SK-N-SH (cell line): ENCODE data around the gene TTC39A. TPM values are rescaled to one million over a fixed set of nuclear protein-coding genes. Genes with fewer than 3 reads are reported as not detected.

ENCODE experiments used
- CTCF ChIA-PET: fragments of 300-600, 350-600 bp; formaldehyde crosslinking; extraction: SDS; loops from one replicate; lab custom pipeline; 2021; lab: Yijun Ruan, JAX
- POLR2A ChIA-PET: fragments of 350-600 bp; sonication (Branson Sonifier 250); formaldehyde crosslinking; extraction: SDS; loops from one replicate; lab custom pipeline; 2020; ENCODE audit warnings: antibody characterized with exemption, inconsistent platforms; lab: Yijun Ruan, JAX
- DNase-seq: peaks from one replicate; pipeline ENCODE4 v3.0.0; 2012
- H2AFZ ChIP-seq: fragments of 200-600 bp; sonication (generic); 2 replicates; pipeline ENCODE4 v1.8.1; 2016; ENCODE audit warnings: antibody characterized with exemption, mild to moderate bottlenecking, low read depth
- H3F3A ChIP-seq: fragments of 200-600 bp; sonication (generic); replicated peaks from 2 replicates; pipeline ENCODE3; 2016; ENCODE audit warnings: antibody characterized with exemption, mild to moderate bottlenecking; ENCODE audit not compliant: insufficient read depth
- H3K27ac ChIP-seq, 2 experiments: fragments of 200-500 bp in 1 of 2; fragments of 200-600 bp in 1 of 2; sonication (Bioruptor generic) in 1 of 2; sonication (generic), shearing (Covaris generic) in 1 of 2; 2 replicates each; pipeline versions ENCODE4 v1.5.1 to v1.6.1; 2014 to 2016; ENCODE audit warnings: low read depth in 2 of 2, inconsistent platforms in 1 of 2, low read length in 1 of 2, mild to moderate bottlenecking in 1 of 2, mixed read lengths in 1 of 2
- H3K27me3 ChIP-seq: fragments of 200-600 bp; sonication (generic), shearing (Covaris generic); 2 replicates; pipeline ENCODE4 v1.6.1; 2016; ENCODE audit warnings: mixed run types; ENCODE audit not compliant: insufficient read depth
- H3K36me3 ChIP-seq, 2 experiments: fragments of 200-500 bp in 1 of 2; fragments of 200-600 bp in 1 of 2; sonication (Bioruptor generic) in 1 of 2; sonication (generic) in 1 of 2; replicated peaks in 1 of 2; 2 replicates each; pipeline versions ENCODE3 to v1.5.1; 2014 to 2016; ENCODE audit warnings: low read length in 1 of 2, mild to moderate bottlenecking in 1 of 2; ENCODE audit not compliant: insufficient read depth in 2 of 2, control insufficient read depth in 1 of 2
- H3K4me1 ChIP-seq, 2 experiments: fragments of 200-500 bp in 1 of 2; fragments of 200-600 bp in 1 of 2; sonication (Bioruptor generic) in 1 of 2; sonication (generic), shearing (Covaris generic) in 1 of 2; 2 replicates each; pipeline versions ENCODE4 v1.5.1 to v1.6.1; 2014 to 2016; ENCODE audit warnings: low read depth in 1 of 2, low read length in 1 of 2, mixed run types in 1 of 2; ENCODE audit not compliant: insufficient read depth in 2 of 2, control insufficient read depth in 1 of 2
- H3K4me2 ChIP-seq: fragments of 200-600 bp; sonication (generic), shearing (Covaris generic); 2 replicates; pipeline ENCODE4 v1.6.1; 2017; ENCODE audit warnings: mixed run types
- H3K4me3 ChIP-seq, 2 experiments: fragments of 200-500 bp in 1 of 2; fragments of 200-600 bp in 1 of 2; sonication (Bioruptor generic) in 1 of 2; sonication (generic), shearing (Covaris generic) in 1 of 2; 2 replicates each; pipeline versions ENCODE4 v1.5.1 to v1.8.1; 2014 to 2016; ENCODE audit warnings: low read depth in 2 of 2, inconsistent platforms in 1 of 2, low read length in 1 of 2, mild to moderate bottlenecking in 1 of 2, mixed read lengths in 1 of 2, moderate library complexity in 1 of 2
- H3K79me2 ChIP-seq: fragments of 200-600 bp; sonication (generic); 2 replicates; pipeline ENCODE4 v1.8.1; 2017; ENCODE audit warnings: mild to moderate bottlenecking; ENCODE audit not compliant: insufficient read depth
- H3K9ac ChIP-seq: fragments of 200-600 bp; sonication (generic); 2 replicates; pipeline ENCODE4 v1.6.1; 2017; ENCODE audit warnings: mixed run types
- H3K9me2 ChIP-seq: fragments of 200-600 bp; sonication (generic); 2 replicates; pipeline ENCODE4 v1.6.1; 2017; ENCODE audit warnings: mixed run types
- H3K9me3 ChIP-seq: fragments of 200-600 bp; sonication (generic); 2 replicates; pipeline ENCODE4 v1.6.1; 2017; ENCODE audit warnings: mixed run types, mild to moderate bottlenecking, moderate library complexity
- H4K20me1 ChIP-seq: fragments of 200-600 bp; sonication (generic); 2 replicates; pipeline ENCODE4 v1.6.1; 2017; ENCODE audit warnings: mild to moderate bottlenecking, mixed run types; ENCODE audit not compliant: insufficient read depth
- FOSL2 ChIP-seq: IDR thresholded peaks from 2 replicates; pipeline ENCODE4 v1.4.0; 2012; ENCODE audit warnings: low read depth, mild to moderate bottlenecking, moderate library complexity, borderline replicate concordance
- JUND ChIP-seq: IDR thresholded peaks from 2 replicates; pipeline ENCODE4 v1.4.0; 2012
- MEF2A ChIP-seq: IDR thresholded peaks from 2 replicates; pipeline ENCODE4 v1.4.0; 2012; ENCODE audit warnings: low read depth, borderline replicate concordance
- NRF1 ChIP-seq: IDR thresholded peaks from 2 replicates; pipeline ENCODE4 v1.6.1; 2012; ENCODE audit warnings: low read depth, mild to moderate bottlenecking, low read length
- POLR2AphosphoS5 ChIP-seq: IDR thresholded peaks from 2 replicates; pipeline ENCODE4 v1.6.1; 2012; ENCODE audit warnings: low read depth, low read length
- RCOR1 ChIP-seq: fragments of 150-350 bp; IDR thresholded peaks from 2 replicates; pipeline ENCODE4 v1.6.1; 2017; ENCODE audit warnings: antibody characterized with exemption, low read length
- RFX5 ChIP-seq: IDR thresholded peaks from 2 replicates; pipeline ENCODE4 v1.6.1; 2012; ENCODE audit warnings: mild to moderate bottlenecking, improper control_type of control experiment, low read length
- SMC3 ChIP-seq: IDR thresholded peaks from 2 replicates; pipeline ENCODE4 v1.6.1; 2012; ENCODE audit warnings: low read depth, low read length, improper control_type of control experiment
- TCF12 ChIP-seq: IDR thresholded peaks from 2 replicates; pipeline ENCODE4 v1.4.0; 2012
- WGBS: methylation state at CpG from one replicate; pipeline ENCODE4 v1.1.6; 2017; ENCODE audit warnings: low lambda C conversion rate; 5-methylcytosine and 5-hydroxymethylcytosine counted together
- polyA plus RNA-seq, 3 experiments: library from polyadenylated mRNA; depleted of rRNA; stranded (reverse); fragments of >200 nt; gene quantifications; 2 replicates each; pipeline ENCODE4 v1.2.3, GENCODE V29; 2012
- TF ChIP-seq, protein P1 (sequence below): IDR thresholded peaks from 2 replicates; pipeline ENCODE4 v1.4.0; 2012; ENCODE audit warnings: low read depth
- TF ChIP-seq, protein P2 (sequence below): fragments of 150-350 bp; IDR thresholded peaks from 2 replicates; pipeline ENCODE4 v1.6.1; 2017; ENCODE audit warnings: antibody characterized with exemption, low read length, low read depth, borderline replicate concordance
- TF ChIP-seq, protein P3 (sequence below): IDR thresholded peaks from 2 replicates; pipeline ENCODE4 v1.6.1; 2012; ENCODE audit warnings: mild to moderate bottlenecking, low read depth, low read length, moderate library complexity

TTC39A gene
- polyA plus RNA-seq, 1 of the 3 experiments (the other 2 are of a cell fraction), result 0.97 TPM

DNA sequence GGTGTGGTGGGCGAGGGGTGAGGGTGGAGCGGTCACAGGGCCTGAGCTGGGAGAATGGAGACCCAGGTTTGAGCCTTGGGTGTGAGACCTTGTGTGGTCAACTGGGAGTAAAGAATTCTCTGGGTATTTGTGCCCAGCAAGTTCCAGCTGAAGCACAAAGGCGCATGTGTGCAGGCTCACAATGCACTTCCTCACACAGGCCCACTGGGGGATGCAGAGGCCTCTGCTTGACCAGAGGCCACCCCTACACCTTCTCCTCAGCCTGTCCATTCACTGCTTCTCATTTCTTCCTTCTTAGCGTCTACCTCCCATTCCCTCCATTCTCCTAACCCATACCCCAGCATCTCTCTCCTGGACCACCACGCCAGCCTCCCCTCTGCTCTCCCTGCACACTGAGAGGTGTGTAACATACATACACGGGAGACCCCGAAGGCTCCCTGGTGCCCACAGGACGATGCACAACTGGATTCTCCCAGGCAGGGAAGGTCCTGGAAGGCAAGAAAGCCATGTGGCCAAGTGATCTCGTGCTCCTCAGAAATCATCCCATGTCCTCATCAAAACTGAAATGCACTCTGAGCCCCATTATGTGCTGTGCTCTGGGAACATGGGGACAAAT lies 12.3 kb upstream of the TTC39A start:
- POLR2A ChIA-PET, result no interaction called here
- DNase-seq, result no peak
- TF ChIP-seq JUND, result no peak
- TF ChIP-seq RCOR1, result no peak
- TF ChIP-seq, protein P1, sequence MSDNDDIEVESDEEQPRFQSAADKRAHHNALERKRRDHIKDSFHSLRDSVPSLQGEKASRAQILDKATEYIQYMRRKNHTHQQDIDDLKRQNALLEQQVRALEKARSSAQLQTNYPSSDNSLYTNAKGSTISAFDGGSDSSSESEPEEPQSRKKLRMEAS, result no peak
- TF ChIP-seq, protein P2, sequence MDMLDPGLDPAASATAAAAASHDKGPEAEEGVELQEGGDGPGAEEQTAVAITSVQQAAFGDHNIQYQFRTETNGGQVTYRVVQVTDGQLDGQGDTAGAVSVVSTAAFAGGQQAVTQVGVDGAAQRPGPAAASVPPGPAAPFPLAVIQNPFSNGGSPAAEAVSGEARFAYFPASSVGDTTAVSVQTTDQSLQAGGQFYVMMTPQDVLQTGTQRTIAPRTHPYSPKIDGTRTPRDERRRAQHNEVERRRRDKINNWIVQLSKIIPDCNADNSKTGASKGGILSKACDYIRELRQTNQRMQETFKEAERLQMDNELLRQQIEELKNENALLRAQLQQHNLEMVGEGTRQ, result no peak
- no peak for TF ChIP-seq TCF12
- TF ChIP-seq, protein P3, sequence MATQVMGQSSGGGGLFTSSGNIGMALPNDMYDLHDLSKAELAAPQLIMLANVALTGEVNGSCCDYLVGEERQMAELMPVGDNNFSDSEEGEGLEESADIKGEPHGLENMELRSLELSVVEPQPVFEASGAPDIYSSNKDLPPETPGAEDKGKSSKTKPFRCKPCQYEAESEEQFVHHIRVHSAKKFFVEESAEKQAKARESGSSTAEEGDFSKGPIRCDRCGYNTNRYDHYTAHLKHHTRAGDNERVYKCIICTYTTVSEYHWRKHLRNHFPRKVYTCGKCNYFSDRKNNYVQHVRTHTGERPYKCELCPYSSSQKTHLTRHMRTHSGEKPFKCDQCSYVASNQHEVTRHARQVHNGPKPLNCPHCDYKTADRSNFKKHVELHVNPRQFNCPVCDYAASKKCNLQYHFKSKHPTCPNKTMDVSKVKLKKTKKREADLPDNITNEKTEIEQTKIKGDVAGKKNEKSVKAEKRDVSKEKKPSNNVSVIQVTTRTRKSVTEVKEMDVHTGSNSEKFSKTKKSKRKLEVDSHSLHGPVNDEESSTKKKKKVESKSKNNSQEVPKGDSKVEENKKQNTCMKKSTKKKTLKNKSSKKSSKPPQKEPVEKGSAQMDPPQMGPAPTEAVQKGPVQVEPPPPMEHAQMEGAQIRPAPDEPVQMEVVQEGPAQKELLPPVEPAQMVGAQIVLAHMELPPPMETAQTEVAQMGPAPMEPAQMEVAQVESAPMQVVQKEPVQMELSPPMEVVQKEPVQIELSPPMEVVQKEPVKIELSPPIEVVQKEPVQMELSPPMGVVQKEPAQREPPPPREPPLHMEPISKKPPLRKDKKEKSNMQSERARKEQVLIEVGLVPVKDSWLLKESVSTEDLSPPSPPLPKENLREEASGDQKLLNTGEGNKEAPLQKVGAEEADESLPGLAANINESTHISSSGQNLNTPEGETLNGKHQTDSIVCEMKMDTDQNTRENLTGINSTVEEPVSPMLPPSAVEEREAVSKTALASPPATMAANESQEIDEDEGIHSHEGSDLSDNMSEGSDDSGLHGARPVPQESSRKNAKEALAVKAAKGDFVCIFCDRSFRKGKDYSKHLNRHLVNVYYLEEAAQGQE, result no peak
- no peak for TF ChIP-seq POLR2AphosphoS5
- no peak for TF ChIP-seq MEF2A
- TF ChIP-seq NRF1, result no peak
- no peak for TF ChIP-seq FOSL2
- H4K20me1 ChIP-seq, result no peaks in the 10 kb centered on the region
- no peaks in the 10 kb centered on the region for H3K79me2 ChIP-seq
- H3K9ac ChIP-seq, result no peak overlapping the region
- no peak overlapping the region for H2AFZ ChIP-seq
- H3K4me2 ChIP-seq, result no peak overlapping the region
- H3F3A ChIP-seq, result peaks cover 8% of the 10 kb centered on the region
- no peaks in the 10 kb centered on the region for H3K36me3 ChIP-seq
- H3K27ac ChIP-seq, result no peak overlapping the region
- 88% methylated on average over 9 of the region's 9 CpGs for WGBS
- no peak overlapping the region for H3K4me3 ChIP-seq
- H3K9me2 ChIP-seq, result no peaks in the 10 kb centered on the region
- no peaks in the 10 kb centered on the region for H3K27me3 ChIP-seq
- CTCF ChIA-PET, result no interaction called here
- no peaks in the 10 kb centered on the region for H3K9me3 ChIP-seq
- H3K4me1 ChIP-seq, result peaks cover 0 to 6% of the 10 kb centered on the region in 2 experiments; a peak in 1 of 4 replicates

DNA sequence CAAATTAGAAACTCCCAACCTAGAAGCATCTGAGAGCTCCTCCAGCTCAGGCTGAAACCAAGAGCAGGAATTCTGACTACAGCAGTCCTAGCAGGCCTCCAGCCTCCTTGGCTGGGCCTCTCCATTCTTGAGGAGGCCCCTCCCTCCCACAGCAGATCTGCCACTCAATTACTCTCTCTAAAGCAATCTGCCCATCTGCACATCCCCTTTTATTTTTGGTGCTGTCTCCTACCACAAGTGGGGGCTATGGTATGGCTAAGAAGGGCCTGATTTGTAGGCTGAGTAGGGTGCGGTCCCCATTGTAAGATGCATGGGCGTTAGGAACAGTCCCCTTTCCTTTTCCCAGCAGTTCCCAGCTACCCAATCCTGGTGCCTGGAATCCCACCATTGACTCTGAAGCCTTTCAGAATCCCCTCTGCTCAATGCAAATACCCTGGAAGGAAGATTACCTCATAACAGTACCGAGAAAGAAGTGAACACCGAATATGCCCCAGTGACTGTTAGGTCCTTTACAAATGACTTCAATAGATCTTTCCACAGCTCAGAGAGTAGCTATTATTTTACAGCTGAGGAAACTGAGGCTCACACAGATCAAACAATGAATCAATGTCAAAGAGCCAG lies 11.6 kb upstream of the TTC39A start:
- POLR2A ChIA-PET, result no interaction called here
- TF ChIP-seq RFX5 (no peak), SMC3 (no peak)
- TF ChIP-seq, all 33 proteins: peak for 0
- H3K27ac ChIP-seq, result no peak overlapping the region
- H3K9me2 ChIP-seq, result no peaks in the 10 kb centered on the region
- no peaks in the 10 kb centered on the region for H3K27me3 ChIP-seq
- no peaks in the 10 kb centered on the region for H4K20me1 ChIP-seq
- CTCF ChIA-PET, result no interaction called here
- H3K36me3 ChIP-seq, result no peaks in the 10 kb centered on the region
- H3K79me2 ChIP-seq, result no peaks in the 10 kb centered on the region
- peaks cover 0 to 6% of the 10 kb centered on the region in 2 experiments; a peak in 1 of 4 replicates for H3K4me1 ChIP-seq
- no peaks in the 10 kb centered on the region for H3K9me3 ChIP-seq
- WGBS, result 87% methylated on average over 4 of the region's 4 CpGs
- no peak overlapping the region for H3K4me2 ChIP-seq
- no peak overlapping the region for H3K4me3 ChIP-seq
- no peak overlapping the region for H2AFZ ChIP-seq
- DNase-seq, result no peak
- H3K9ac ChIP-seq, result no peak overlapping the region
- H3F3A ChIP-seq, result peaks cover 3% of the 10 kb centered on the region
